DMS 273 (cell line): Measurements from ENCODE around the gene HSF4.

Source experiments
- DNase-seq: peaks from one replicate; lab custom pipeline; 2025; ENCODE audit not compliant: unreplicated experiment; lab: John Stamatoyannopoulos, UW

Gene HSF4

DNA sequence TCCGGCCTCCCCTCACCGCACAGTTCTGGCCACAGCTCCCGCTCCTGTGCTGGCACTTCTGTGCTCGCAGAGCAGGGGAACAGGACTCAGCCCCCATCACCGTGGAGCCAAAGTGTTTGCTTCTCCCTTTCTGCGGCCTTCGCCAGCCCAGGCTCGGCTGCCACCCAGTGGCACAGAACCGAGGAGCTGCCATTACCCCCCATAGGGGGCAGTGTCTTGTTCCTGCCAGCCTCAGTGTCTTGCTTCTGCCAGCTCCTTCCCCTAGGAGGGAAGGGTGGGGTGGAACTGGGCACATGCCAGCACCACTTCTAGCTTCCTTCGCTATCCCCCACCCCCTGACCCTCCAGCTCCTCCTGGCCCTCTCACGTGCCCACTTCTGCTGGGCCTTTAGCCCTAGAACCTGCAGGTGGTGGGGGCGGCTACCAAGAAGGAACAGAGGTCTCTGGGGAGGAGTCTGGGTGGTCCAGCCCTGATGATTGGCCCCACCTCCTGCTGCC lies 33.7 kb downstream of the HSF4 start:
- peak; percentile 81 for DNase-seq

DNA sequence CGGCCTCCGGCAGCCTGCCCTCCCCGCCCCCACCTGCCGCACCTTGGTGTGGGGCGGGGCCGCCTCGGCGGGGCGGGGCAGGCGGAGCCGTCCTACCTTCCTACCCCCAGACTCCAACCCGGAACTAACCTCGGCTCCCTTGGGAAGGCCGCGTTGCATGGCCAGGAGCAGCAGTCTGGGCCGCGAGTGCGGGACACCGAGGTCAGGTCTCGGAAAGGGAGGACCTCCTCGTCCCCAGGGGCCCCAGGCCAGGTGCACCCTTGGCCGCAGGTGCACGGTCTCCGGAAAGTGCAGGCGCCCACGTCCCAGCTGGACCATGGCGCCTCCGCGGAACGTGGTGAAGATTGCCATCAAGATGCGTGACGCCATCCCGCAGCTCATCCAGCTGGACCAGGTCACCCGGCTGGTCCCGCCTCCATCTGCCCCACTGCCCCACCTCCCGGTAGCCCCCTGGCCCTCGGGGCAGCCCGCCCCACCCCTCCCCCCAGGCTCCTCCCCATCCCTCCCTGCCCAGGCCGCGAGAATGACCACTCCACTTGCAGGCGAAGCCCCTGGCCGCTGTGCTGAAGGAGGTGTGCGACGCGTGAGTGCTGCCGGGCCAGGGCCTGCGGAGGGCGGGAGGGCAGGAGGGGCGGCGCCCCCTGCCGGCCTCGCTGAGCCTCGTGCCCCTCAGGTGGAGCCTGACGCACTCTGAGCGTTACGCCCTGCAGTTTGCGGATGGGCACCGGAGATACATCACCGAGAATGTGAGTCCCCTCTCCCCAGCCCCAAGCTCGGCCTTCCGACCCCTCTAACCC lies 34.7 kb downstream of the HSF4 start, which contains the start of gene ELMO3:
ELMO3 (plus strand) TSS at position 121 of the 797 bp plus-strand sequence; CDS start at position 317, 196 bp downstream.
- DNase-seq = no peak

DNA sequence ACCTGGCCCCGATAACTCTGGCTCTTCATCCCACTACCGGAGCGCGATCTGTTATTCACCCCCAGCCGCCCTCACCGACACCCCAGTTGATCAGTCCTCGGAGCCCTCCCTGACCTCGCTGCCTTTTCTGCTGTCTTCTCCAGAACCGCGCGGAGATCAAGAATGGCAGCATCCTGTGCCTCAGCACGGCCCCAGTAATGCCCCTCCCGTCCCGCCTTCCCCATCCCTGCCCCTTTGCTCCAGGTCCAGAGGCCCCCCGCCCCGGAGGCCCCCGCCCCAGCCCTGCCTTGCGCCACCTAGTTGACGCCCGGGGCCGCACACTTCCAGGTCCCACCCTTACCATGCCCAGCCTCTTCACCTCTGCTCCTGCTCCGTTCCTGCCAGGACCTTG lies 35.3 kb downstream of the HSF4 start:
- no peak for DNase-seq

DNA sequence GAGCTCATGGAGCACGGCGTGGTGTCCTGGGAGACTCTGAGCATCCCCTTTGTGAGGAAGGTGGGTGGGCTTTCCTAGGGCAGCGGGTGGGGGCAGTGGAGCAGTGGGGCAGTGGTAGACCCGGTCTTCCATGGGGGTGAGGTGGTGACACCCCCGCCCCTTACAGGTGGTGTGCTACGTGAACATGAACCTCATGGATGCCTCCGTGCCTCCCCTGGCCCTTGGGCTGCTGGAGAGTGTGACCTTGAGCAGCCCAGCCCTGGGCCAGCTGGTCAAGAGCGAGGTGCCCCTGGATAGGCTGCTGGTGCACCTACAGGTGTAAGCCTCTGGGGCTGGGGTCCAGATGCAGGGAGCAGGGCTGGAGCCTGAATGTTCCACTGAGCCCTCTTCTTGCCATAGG lies 35.9 kb downstream of the HSF4 start:
- DNase-seq = no peak

DNA sequence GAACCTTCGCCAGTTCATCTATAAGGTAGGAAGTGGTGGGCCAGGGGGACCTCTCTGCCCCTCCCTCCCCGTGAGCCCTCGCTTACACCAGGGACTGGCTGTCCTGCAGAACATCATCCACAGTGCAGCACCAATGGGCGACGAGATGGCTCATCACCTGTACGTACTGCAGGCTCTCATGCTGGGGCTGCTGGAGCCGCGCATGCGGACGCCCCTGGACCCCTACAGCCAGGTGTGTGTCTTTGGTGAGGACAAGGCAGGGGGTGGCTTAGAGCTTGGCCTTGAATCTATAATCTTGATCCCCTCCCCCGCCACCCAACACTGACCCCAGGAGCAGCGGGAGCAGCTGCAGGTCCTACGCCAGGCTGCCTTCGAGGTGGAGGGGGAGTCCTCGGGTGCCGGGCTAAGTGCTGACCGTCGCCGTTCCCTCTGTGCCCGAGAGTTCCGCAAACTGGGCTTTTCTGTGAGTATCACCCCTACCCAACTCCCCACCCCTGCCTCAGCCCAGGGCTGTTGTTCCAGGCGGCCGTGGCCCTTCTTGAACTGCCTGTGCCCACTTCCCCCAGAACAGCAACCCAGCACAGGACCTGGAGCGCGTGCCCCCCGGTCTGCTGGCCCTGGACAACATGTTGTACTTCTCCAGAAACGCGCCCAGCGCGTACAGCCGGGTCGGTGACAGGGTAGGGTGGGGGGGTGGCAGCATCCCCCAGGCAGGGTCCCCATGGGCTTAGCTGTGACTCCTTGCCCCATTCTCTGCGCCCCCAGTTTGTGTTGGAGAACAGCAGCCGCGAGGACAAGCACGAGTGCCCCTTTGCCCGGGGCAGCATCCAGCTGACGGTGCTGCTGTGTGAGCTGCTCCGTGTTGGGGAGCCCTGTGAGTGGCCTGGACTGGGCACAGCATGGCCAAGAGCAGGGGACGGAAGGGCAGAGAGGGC lies 37.1 kb downstream of the HSF4 start:
- DNase-seq = no peak

DNA sequence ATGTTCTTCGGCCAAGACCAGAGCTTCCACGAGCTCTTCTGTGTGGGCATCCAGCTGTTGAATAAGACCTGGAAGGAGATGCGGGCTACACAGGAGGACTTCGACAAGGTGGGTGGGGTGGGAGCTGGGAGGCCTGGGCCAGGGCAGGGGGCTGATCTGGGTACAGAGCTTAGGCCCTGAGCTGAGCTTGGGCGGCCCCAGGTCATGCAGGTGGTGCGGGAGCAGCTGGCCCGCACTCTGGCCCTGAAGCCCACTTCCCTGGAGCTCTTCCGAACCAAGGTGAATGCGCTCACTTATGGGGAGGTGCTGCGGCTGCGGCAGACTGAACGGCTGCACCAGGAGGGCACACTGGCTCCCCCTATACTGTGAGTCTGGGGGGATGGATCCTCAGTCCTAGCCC lies 37.9 kb downstream of the HSF4 start:
- no peak for DNase-seq

DNA sequence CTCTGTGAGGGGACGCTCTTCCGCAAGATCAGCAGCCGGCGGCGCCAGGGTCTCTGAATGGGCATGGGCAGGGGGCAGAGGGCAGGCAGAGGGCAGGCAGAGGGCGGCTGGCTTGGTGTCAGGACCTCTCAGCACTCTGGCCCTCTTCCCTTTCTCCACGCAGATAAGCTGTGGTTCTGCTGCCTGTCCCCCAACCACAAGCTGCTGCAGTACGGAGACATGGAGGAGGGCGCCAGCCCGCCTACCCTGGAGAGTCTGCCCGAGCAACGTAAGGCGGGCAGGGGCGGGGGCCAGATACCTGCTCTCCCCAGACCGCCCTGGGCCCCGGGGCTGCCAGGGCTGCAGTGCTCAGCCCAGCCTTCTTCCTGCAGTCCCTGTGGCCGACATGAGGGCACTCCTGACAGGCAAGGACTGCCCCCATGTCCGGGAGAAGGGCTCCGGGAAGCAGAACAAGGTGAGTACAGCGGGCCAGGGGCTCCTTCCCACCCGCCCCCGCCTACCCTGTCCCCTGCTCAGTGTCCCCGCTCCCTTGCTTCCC lies 38.5 kb downstream of the HSF4 start:
- DNase-seq = no peak

DNA sequence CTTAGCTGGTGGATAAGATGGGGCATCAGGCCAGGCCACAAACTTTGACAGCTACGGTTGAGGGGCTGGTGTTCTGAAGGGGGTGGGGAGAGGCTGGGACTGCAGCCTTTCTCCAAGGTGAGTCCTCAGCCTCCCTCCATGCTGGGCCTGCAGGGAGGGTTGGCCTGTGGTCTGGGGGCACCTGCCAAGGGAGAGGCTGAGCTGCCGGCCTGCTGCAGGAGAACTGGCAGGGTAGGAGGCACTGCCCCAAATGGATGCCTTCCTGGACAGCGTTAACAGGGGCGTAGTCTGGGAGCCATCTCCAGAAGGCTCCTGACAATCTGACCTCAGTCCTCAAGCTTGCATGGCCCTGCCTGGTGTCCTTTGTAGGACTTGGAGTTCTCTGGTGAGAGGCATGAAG lies 39.5 kb downstream of the HSF4 start:
- no peak for DNase-seq

DNA sequence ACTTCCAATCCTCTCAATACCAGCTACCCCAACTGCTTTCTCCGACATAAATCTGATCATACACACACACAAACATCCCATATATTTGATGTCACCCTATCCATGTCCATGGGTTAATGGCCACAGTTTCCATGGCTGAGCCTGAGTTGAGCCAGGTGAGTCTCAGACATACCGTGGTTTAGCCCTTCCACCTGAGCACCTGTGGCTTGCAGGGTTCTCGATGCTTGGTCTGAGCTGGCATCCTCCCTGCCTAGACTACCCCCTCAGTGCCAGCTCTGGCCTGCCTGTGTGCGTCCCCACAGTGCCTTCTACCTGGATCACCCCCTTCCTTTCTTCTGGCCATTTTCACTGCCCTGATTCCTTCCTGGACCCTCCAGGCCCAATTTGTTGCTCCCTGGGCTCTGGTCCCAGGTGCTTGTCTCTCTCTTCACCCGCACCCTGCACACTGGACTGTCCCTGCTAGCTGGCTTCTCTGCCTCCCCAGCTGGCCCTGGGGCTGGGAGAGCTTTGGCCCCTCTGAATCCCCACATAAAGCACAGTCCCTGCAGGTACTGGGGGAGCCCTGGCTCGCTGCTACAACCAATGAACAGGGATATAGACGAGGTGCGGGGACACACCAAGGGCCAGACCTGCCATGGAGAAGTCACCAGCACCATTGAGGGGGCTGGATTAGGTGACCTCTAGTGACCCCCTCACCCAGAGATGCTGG lies 41.7 kb downstream of the HSF4 start:
- DNase-seq = no peak

DNA sequence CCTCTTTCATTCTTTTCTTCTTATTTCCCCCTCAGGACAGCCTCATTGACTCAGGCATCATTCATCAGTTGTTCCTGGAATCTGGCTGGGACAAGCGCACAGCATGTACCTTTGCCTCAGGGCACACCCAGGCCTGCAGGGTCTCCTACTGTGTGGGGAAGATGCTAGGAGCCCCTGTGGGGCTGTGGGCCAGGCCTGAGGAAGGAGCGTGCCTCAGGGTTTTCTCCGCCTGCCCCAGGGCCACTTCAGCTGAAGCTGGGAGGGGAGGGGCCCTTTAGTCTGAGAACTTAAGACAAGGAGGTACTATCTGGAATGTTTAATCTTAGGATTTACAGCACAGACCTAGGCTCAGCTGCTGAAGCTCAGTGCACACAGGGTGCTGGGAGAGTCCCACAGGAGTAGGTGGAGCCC lies 42.3 kb downstream of the HSF4 start:
- DNase-seq = no peak

DNA sequence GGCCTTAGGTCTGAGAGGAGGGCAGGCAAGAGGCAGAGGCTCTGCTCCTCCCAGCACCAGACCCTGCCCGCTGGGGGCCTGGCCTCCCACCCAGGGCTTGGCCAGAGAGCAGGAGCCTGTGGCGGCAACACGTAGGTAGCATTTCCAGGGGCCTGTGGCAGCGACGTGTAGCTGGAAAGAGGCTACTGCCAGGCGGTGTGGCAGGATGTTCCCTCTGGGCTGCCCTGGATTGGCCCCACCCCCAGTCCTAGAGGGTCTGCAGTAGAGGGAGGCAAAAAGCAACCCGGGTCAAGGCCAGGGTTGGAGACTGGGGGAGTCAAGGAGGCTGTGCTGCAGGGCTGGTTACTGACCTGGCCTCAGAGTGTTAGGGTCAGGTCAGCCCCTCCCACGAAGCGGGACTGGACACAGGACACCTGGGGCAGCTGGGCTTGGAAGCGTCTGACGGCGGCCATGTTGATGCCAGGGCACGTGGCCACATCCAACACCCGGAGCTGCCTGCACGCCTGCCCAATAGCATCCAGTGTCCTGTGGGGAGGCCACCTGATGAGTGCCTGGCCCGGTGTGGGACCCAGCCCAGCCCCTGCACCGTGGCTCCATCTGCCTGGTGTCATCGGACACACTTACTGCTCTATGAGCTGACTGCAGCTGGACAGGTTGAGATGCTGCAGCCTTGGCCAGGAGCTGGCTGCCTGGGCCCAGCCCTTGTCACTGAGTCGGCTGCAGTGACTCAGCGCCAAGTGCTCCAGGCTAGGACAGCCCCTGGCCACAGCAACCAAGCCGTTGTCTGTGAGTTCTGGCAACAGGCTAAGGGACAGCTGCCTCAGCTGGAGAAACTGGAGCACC lies 42.9 kb downstream of the HSF4 start:
- no peak for DNase-seq

DNA sequence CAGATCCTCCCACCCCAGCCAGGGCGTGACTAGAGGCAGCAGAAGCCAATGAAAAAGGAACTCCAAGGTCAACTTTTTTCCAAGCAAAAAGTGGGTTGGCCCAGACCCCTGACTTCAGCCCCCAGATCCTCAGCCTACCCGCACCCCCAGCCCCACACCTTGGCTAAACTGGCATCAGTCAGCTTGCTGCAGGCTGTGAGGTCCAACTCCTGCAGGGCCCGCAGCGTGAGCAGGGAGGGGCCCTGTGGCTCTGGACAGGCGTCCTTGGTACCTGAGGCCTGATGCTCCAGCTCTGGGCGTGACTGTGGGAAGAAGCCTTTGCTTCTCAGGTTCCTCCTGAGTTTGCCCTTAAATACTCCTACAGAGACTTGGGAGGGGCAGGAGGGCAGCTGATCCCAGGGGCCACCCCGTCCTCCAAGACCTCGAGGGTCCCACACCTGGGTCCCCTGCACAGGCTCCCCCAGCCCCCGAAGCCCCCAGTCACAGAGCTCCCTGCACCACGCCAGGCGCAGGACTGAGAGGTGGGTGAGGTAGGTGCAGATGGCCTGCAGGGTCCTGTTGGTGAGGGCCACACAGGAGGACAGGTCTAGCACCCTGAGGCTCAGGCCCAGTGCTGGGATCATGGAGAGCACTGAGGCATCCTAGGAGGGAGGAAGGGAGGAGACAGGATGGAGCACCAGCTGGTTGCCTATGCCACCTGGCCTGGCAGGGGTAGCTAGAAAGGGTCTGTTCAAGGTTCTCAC lies 43.8 kb downstream of the HSF4 start:
- DNase-seq = no peak

DNA sequence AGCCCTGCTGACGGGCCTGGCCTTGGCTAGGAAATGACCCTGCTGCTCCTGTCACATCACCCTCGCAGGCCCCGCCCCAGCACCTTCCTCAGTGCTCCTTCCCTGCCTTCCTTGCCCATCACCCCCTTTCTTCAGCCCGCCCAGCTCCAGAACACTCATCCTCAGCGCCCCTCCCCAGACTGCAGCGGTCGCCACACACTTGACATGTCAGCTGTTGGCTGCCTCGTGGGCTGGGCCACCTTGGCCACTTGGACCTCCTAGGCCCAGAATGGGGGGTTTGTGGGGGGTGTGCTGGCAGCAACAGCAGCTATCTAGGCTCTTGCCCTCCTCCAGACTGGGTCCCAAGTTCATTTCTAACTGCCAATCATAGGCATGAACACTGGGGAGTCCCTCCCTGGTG lies 45.0 kb downstream of the HSF4 start:
- DNase-seq = no peak

DNA sequence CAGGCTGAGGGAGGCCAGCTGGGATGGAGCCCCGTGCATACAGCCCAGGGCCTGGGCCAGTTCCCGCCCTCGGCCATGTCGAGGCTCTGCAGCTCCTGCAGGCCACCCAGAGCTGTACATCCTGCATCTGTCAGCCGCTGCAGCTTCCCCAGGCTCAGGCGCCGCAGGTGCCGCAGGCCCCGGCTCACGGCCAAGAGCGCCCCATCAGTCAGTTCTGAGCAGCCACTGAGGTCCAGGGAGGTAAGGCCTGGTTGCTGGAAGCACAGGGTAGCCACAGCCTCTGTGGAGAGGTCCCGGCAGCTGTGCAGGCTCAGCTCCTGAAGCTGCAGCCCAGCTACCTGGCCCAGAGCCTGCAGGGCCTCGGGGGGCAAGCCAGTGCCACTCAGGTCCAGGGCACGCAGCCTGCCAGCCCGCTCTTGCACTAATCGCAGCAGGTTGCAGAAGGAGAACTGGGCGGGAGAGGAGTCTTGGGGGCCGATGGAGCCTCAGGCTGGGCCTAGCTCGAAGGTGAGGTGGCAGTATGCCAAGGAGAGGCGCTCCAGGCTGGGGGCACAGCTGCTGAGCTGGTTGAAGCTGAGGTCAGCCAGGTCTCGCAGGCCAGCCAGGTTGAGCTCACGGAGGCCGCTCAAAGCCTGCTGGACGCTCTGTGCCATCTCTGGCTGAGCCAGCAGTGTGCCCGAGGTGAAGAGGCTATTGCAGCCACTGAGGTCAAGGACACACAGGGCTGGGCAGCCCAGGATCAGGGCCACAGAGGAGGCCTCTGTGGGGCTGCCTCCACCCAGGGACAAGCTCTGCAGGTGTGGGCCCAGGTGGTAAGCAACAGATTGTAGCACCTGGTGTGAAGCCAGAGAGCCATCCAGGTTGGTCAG lies 45.8 kb downstream of the HSF4 start:
- DNase-seq = peak; percentile 52

DNA sequence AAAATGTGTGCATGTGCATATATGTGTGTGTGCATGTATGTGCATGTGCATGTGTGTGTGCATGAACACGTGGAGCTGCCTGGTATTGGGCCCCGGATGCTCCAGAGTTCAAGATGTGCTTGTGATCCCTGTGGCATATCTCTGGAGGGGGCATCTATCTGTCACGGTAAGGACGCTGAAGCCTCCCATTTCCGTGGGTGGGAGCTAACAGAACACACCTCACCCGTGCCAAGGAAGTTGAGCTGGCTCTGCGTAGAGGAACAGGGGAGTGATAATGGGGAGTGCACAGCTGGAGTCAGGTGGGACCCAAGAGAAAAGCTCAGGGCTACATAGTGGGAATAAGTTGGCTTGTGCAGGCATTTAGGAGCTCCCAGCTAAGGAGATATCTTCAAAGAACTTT lies 47.1 kb downstream of the HSF4 start:
- no peak for DNase-seq

DNA sequence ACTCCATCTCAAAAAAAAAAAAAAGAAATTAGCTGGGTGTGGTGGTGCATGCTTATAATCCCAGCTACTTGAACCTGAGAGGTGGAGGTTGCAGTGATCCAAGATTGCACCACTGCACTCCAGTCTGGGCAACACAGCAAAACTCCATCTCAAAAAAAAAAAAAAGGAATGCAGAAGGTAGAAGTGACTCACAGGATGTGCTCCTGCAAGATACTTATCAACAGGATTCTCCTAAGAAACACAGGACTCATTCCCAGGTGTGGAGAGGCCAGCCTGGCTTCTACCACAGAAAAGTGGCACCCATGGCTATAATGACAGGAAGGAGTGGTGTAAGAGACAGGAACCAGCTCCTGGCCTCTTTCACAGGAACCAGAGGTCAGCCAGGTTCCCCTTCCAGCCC lies 48.2 kb downstream of the HSF4 start:
- DNase-seq = no peak

DNA sequence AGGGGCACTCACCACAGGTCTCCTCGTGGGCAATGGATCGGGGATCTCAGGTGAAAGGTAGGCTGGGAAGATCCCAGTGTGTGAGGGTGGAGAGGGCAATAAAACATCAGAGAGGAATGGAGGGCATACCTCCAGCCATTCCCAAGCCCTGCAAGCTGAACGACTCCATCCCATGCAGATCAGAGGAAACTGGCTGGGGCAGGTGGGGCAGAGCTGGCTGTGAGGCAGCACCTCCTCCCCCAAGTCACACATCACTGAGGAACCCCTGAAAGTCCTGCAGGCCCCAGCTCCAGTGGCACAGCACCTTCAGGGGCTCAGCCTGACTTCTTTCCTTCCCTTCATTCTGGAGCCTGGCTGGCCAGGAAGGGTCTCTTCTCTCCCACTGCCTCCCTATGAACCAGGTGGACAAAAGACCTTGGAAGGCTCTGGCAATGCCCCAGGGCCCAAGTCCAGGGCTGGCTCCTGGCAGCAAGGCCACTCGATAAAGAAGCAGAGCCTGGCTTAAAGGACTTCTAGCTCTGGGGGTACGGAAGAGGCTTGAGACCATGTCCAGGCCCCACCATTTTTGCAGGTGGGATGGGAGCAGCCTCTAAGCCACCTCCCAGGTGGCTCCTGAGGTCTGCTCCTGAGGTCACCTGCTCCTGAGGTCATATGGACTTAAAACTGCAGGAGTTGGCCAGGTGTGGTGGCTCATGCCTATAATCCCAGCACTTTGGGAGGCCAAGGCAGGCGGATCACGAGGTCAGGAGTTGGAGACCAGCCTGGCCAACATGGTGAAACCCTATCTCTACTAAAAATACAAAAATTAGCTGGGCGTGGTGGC lies 48.9 kb downstream of the HSF4 start:
- DNase-seq = no peak

DNA sequence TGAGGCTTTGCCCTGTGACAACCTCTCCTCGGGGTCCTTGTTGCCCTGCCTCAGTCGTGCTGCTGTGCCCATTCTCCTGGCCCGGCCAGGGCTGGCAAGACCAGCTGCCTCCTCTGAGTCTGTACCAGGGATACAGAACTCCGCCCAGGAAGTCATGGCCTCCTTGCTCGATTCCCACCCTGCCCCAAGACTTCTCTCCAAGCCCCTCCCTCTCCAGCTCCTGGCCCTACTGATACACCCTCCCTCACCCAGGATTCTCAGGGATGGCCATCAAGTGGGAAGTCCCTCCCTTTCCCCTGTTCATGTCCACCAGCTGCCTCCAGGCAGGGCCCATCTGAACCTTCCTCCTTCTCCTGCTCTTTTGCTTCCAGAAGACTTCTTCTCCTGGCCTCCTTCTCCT lies 51.2 kb downstream of the HSF4 start:
- no peak for DNase-seq
